Neural crest cell (in vitro differentiated cells): ENCODE results near the gene EPHB6. TPM values are rescaled to one million over a fixed set of nuclear protein-coding genes. Genes with fewer than 3 reads are reported as not detected.

Experiments used
- DNase-seq: peaks from one replicate; pipeline ENCODE4 v3.0.0; 2021; ENCODE audit warnings: low read depth, mixed read lengths, low spot score
- H3K27ac Mint-ChIP-seq: one replicate; pipeline ENCODE4 v1.8.0; 2021; ENCODE audit warnings: mild to moderate bottlenecking, mixed read lengths; ENCODE audit not compliant: unreplicated experiment
- H3K27me3 Mint-ChIP-seq: 2 replicates; pipeline ENCODE4 v1.8.0; 2021; ENCODE audit warnings: low read depth, mild to moderate bottlenecking, mixed read lengths
- H3K36me3 Mint-ChIP-seq: 2 replicates; pipeline ENCODE4 v1.8.0; 2021; ENCODE audit warnings: low read depth, mild to moderate bottlenecking, mixed read lengths
- H3K4me1 Mint-ChIP-seq: 2 replicates; pipeline ENCODE4 v1.8.0; 2021; ENCODE audit warnings: mixed read lengths
- H3K4me3 Mint-ChIP-seq: one replicate; pipeline ENCODE4 v1.8.0; 2021; ENCODE audit warnings: mild to moderate bottlenecking, mixed read lengths
- H3K9me3 Mint-ChIP-seq: 2 replicates; pipeline ENCODE4 v1.8.0; 2021; ENCODE audit warnings: mixed read lengths
- total RNA-seq: library from RNA; stranded (reverse); gene quantifications from 2 replicates; pipeline ENCODE4 v1.2.1, GENCODE V29; 2021
- TF ChIP-seq, protein P1 (sequence below): fragments of 200-600 bp; sonication (generic); conservative IDR thresholded peaks from 2 replicates; pipeline ENCODE4 v1.5.0; 2021; ENCODE audit warnings: antibody characterized with exemption, mild to moderate bottlenecking

The EPHB6 gene
- total RNA-seq, 1 donor from 2014 or later, result 12.3 TPM

DNA sequence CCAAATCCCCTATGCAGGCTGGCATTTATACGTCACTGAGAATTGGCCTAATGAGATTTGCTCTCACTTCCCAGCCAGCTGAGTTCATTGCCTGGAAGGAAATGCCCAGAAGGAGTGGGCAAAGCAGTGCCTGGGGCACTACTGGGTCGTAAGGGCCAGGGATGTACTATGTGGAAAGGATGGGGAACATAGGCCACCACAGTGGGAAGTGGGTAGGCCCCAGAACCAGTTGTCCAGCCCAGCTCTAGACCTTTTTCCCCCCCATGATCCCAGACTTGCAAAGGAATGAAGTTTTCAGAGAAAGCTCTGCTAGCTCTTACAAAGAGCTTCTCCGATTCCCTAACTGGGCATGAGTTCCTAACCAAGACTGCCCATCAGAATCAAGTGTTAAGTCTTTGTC is 64.8 kb downstream of the EPHB6 start:
- no peaks in the 10 kb centered on the region for H3K4me1 Mint-ChIP-seq
- H3K4me3 Mint-ChIP-seq, result no peak overlapping the region
- peaks cover 6% of the 10 kb centered on the region for H3K27me3 Mint-ChIP-seq
- TF ChIP-seq, protein P1, sequence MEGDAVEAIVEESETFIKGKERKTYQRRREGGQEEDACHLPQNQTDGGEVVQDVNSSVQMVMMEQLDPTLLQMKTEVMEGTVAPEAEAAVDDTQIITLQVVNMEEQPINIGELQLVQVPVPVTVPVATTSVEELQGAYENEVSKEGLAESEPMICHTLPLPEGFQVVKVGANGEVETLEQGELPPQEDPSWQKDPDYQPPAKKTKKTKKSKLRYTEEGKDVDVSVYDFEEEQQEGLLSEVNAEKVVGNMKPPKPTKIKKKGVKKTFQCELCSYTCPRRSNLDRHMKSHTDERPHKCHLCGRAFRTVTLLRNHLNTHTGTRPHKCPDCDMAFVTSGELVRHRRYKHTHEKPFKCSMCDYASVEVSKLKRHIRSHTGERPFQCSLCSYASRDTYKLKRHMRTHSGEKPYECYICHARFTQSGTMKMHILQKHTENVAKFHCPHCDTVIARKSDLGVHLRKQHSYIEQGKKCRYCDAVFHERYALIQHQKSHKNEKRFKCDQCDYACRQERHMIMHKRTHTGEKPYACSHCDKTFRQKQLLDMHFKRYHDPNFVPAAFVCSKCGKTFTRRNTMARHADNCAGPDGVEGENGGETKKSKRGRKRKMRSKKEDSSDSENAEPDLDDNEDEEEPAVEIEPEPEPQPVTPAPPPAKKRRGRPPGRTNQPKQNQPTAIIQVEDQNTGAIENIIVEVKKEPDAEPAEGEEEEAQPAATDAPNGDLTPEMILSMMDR, result no peak
- H3K36me3 Mint-ChIP-seq, result no peaks in the 10 kb centered on the region
- no peak overlapping the region for H3K27ac Mint-ChIP-seq
- DNase-seq, result no peak
- H3K9me3 Mint-ChIP-seq, result no peaks in the 10 kb centered on the region

Other genes starting within 250 kb of the EPHB6 start
- gene PRSS1, start 105.6 kb upstream of the EPHB6 start, total RNA-seq, result not detected in 2 replicates
- gene PRSS2, start 84.1 kb upstream of the EPHB6 start, total RNA-seq, result not detected in 2 replicates
- 0.07 and 0.16 TPM in 2 replicates for gene TRPV6, start 30.7 kb downstream of the EPHB6 start, total RNA-seq
- gene TRPV5, start 78.7 kb downstream of the EPHB6 start, total RNA-seq, result 0.07 TPM in 1 of 2 replicates, not detected in the other
- gene LLCFC1, start 84.4 kb downstream of the EPHB6 start, total RNA-seq, result not detected in 2 replicates
- gene KEL, start 107.3 kb downstream of the EPHB6 start, total RNA-seq, result 1.4 and 1.7 TPM in 2 replicates
- gene OR9A2, start 172.1 kb downstream of the EPHB6 start, total RNA-seq, result not detected in 2 replicates
- not detected in 2 replicates for gene OR6V1, start 197.3 kb downstream of the EPHB6 start, total RNA-seq